Measurements from ENCODE around the gene EYS. TPM values are rescaled to one million over a fixed set of nuclear protein-coding genes. Genes with fewer than 3 reads are reported as not detected.

Gene EYS
- total and polyA plus RNA-seq, 2 of the 13 experiments (the other 11 are each of a cell fraction or from before 2014, with no cell fraction given): 0.04 to 0.07 TPM

GRCh38 chr6:64803470-64804166 lies 903.4 kb downstream of the EYS start:
- DNase-seq (ENCODE audit: low spot score): no peak
- BruUV-seq (replicated peaks): no TSS peak
- H4K20me1 ChIP-seq (ENCODE audit: insufficient read depth, low read length): no peaks in the 10 kb centered on the region; the same call in 1 of the 2 replicates
- intact Hi-C loops (cut with micrococcal nuclease; ENCODE audit: unreplicated experiment) (no loop called here), in situ Hi-C loops (cut with HindIII; ENCODE audit: extremely low pct_ligation_motif_present, low pct_unique_long_range_greater_than_20kb) (no loop called here)
- no peak overlapping the region for H2AFZ ChIP-seq (ENCODE audit: low read length)
- no peak overlapping the region for H3K27ac ChIP-seq (ENCODE audit: extremely low read length, insufficient read depth, low read length)
- POLR2A ChIA-PET: no interaction called here
- CTCF ChIA-PET (ENCODE audit: low intra/inter-chr PET ratio, low total read pairs): no interaction called here
- H3K9me3 ChIP-seq (ENCODE audit: low read length): no peaks in the 10 kb centered on the region
- no peak overlapping the region for H3K4me2 ChIP-seq (ENCODE audit: low read depth, low read length)
- WGBS (ENCODE audit: low lambda C conversion rate): 14% methylated on average over 9 of the region's 9 CpGs
- FAIRE-seq: no peak
- H3K36me3 ChIP-seq (replicated peaks in 1 of 2; ENCODE audit: control insufficient read depth in 1 of 2, insufficient read depth in 2 of 2, low read length in 2 of 2): no peaks in the 10 kb centered on the region
- H3K4me1 ChIP-seq (ENCODE audit: insufficient read depth, low read length): no peaks in the 10 kb centered on the region
- no peak for ATAC-seq
- no peak overlapping the region for H3K9ac ChIP-seq (ENCODE audit: insufficient read depth, low read depth, low read length)
- H3K27me3 ChIP-seq (ENCODE audit: control insufficient read depth in 1 of 2, insufficient read depth in 2 of 2, low read length in 2 of 2): no peaks in the 10 kb centered on the region
- no peaks in the 10 kb centered on the region for H3K79me2 ChIP-seq (ENCODE audit: insufficient read depth, low read length)
- H3K4me3 ChIP-seq (replicated peaks in 1 of 3; ENCODE audit: insufficient read depth in 1 of 3, low read depth in 2 of 3, low read length in 3 of 3): no peak overlapping the region
- TF ChIP-seq HMGXB4 (CRISPR knock-in tag; IDR thresholded peaks at IDR 0.05; ENCODE audit: borderline replicate concordance in 1 of 2, low read depth in 1 of 2) (no peak), HIVEP1 (CRISPR knock-in tag; IDR thresholded peaks at IDR 0.05) (no peak), XRCC5 (optimal IDR thresholded peaks at IDR 0.05; ENCODE audit: low read length) (no peak), CBFB (CRISPR knock-in tag; IDR thresholded peaks at IDR 0.05) (no peak), NFAT5 (CRISPR knock-in tag; IDR thresholded peaks at IDR 0.05) (no peak), RNF219 (CRISPR knock-in tag; IDR thresholded peaks at IDR 0.05) (no peak), ZNF562 (CRISPR knock-in tag; IDR thresholded peaks at IDR 0.05; ENCODE audit: borderline replicate concordance) (no peak), GABPA (IDR thresholded peaks at IDR 0.05; ENCODE audit: low read depth, low read length) (no peak), GABPA (CRISPR knock-in tag; IDR thresholded peaks at IDR 0.05; ENCODE audit: low read depth) (no peak), MYC (CRISPR knock-in tag; IDR thresholded peaks at IDR 0.05; ENCODE audit: borderline replicate concordance) (no peak), PPARG (CRISPR knock-in tag; conservative IDR thresholded peaks at IDR 0.05) (no peak), KDM1A (CRISPR knock-in tag; IDR thresholded peaks at IDR 0.05) (no peak), KDM6A (CRISPR knock-in tag; IDR thresholded peaks at IDR 0.05; ENCODE audit: low read depth) (no peak), ZUFSP (CRISPR knock-in tag; IDR thresholded peaks at IDR 0.05; ENCODE audit: borderline replicate concordance) (no peak)

Measured in HepG2 (cell line).